Measurements from ENCODE around the gene NMBR.
"Not testable (repeated sequence)": the region's sequence is repeated elsewhere in the genome, so short reads cannot be mapped to it uniquely, and the experiment has no call there.

The NMBR gene

GRCh38 chr6:142146828-142147662 lies at the start of gene NMBR, which contains the start of gene VTA1:
Gene NMBR (minus strand): TSS chr6:142147122. CDS start chr6:142088658, 58,464 bp downstream.
Gene VTA1 (plus strand): TSS chr6:142147263. CDS start chr6:142147288, 25 bp downstream.
- DNase-seq, result peak; percentile 99

DNA sequence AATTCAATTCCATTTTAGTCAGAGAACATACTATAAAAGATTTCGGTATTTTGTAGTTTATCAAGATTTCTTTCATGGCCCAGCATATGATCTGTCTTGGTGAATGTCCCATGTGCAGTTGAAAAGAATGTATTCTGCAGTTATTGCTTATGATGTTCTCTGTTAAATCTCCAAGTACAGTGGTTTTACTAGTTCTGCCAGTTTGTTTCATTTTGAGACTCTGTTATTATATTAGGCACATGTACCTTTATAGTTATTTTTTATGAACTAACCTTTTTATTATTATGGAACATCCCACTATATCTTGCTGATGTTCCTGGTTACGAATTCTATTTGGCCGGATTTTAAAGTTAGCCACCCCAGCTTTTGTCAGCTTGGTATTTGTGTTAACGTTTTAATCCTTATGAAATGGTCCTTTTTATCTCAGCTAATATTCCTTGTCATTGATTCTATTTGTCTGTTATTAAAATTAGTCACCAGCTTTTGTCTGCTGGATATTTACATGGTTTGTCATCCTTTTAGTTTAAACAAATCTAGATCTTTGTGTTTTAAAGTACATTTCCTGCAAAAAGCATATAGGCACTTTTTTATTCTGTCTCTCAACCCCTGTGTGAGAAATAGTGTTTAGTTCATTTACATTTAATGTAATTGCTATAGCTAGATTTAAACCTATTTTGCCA lies 49.1 kb upstream of the NMBR start:
- no peak for DNase-seq

- no peak for DNase-seq
Observed at GRCh38 chr6:142193621-142194020, 46.7 kb upstream of the NMBR start.

GRCh38 chr6:142192343-142192742 lies 45.4 kb upstream of the NMBR start:
- DNase-seq, result no peak

DNA sequence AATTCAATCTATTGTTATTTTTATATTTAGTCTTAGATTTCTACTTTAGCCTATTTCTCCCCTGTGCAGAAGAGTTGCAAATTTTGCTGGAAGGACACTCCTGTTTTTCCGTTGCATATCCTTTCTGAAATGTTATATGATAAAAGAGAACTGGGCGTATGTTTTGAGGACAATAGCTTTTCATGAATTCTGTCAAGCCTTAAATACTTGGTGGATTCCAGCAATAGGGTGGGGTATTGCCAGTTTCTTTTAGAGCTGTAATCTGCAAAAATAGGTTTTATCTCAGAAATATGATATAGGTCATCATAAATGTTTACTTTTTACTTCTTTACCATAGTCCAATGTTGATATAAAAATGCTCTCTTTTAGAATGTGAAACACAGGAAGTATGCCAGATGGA lies 42.1 kb upstream of the NMBR start:
- no peak for DNase-seq

DNA sequence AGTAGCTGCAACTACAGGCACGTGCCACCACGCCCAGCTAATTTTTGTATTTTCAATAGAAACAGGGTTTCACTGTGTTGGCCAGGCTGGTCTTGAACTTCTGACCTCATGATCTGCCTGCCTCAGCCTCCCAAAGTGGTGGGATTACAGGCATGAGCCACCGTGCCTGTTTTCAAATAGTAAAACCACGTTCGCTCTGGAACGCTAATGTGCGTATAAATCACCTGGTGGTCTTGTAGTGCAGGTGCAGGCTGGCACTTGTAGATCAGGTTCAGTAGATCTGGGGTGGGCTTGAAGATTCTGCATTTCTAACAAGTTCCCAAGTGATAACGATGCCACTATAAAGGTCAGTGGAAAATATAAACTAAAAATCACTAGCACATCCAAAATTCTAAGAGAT lies 41.4 kb upstream of the NMBR start:
- DNase-seq, result not testable (repeated sequence)

- DNase-seq, result no peak
Observed at GRCh38 chr6:142187209-142187608, 40.3 kb upstream of the NMBR start.

- no peak for DNase-seq
Observed at GRCh38 chr6:142185641-142186040, 38.7 kb upstream of the NMBR start.

- DNase-seq, result no peak
Observed at GRCh38 chr6:142184307-142184706, 37.4 kb upstream of the NMBR start.

DNA sequence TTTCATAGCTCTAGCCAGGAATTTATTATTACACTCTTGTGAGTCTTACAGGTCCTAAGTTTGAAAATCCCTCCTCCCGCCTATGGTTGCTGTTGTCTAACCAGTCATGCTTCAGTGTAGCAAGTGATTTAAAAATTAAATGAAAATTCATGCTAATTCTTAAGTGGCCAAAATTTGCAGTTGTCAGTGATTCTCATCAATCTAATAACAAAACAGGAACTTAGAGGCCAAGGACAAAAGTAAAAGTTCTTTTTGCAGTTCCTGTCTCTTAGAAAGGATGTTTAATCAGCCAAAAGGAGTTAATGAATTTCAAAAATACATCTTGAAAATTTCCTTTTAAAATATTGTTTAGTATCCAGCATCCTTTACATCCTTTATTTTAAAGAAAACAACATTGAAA lies 36.4 kb upstream of the NMBR start:
- no peak for DNase-seq

DNA sequence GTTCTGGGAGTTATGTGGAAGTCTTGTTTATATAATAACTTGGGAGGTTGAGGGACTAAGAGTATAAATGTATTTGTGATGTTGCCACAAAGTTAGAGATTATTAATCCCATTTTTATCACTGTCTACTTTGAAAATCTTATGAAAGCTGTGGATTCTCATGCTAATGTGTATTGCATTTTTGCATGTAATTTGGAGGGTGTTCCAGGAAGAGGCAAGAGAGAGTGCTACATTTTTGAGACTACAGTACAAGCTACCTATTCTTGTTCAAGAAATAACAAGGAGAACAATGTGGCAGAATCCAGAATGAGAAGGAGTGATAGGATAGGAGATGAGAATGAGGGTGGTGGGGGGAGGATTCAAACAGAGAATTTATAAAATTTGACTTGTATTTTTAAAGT lies 35.1 kb upstream of the NMBR start:
- DNase-seq, result no peak

- DNase-seq, result no peak
Observed at GRCh38 chr6:142178129-142178528, 31.2 kb upstream of the NMBR start.

GRCh38 chr6:142174703-142175102 lies 27.8 kb upstream of the NMBR start:
- DNase-seq, result no peak

GRCh38 chr6:142173980-142174379 lies 27.1 kb upstream of the NMBR start:
- DNase-seq, result no peak

DNA sequence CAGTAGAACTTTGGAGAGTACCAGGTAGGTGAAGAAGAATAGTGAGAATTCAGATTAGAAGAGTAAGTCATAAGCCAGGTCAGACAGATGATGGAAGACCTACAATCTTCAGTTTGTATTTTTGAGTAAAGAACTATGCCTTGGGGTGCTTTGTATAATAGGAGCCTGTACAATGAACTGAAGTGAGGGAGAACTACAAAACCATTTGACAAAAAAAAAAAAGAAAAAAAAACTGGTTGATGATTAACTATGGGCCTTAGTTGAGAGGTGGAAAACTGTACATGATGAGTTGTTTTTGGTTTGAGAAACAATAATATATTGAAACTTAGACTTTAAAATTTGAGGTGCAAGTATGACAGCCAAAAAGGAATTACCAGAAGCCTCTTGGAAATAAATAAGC lies 25.8 kb upstream of the NMBR start:
- DNase-seq, result no peak

DNA sequence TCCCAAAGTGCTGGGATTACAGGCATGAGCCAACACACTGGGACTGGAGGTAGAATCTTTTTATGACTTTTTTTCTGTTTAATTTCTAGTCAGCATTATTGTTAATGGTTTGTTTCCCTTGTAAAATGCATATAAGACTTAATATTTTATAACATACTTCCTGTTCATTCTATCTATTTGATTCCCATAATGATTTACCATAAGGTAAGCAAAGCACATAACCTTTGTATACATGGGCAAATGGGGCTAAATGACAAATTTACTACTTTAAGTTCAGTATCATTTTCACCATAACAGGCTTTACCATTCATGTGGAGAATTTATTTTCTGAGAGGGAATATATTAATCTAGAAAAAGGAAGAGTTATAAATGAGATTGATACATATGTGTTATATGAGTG lies 24.4 kb upstream of the NMBR start:
- no peak for DNase-seq

GRCh38 chr6:142167486-142167885 lies 20.6 kb upstream of the NMBR start:
- no peak for DNase-seq

DNA sequence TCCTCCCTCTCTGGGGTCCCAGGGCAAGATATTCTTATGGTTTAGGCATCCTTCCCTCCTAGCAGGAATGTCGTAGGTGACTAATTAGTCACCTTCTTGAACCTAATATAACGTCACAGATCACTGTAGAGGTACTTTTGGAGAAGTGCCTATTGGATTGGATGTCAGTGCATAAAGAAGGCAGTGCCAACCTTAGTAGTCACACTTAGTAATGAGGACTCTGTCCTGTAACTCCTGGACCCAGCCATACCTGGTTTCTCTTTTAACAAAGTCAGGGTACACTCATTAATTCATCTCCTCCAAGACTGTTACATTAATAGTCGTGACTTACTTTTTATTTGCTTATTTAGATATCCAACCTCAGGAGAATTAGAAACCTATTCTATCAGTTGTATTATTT lies 20.1 kb upstream of the NMBR start:
- DNase-seq, result no peak

DNA sequence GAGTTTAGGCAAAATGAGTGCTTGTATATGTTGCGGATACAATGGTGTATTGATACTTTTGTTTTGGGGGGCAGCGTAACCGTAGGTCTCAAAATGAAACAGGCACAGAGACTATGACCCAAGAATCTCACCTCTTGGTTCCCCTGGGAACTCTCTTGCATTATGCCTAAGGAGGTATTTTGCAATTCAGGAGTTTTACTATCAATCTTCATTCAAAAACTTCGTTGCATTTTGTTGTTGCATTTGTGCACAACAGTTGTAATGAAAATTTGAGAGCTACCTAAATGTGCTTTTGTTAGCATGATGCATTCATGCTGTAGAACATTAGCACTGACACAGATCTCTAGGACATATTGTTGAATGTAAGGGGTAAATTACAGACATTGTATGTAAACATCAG lies 18.3 kb upstream of the NMBR start:
- no peak for DNase-seq

DNA sequence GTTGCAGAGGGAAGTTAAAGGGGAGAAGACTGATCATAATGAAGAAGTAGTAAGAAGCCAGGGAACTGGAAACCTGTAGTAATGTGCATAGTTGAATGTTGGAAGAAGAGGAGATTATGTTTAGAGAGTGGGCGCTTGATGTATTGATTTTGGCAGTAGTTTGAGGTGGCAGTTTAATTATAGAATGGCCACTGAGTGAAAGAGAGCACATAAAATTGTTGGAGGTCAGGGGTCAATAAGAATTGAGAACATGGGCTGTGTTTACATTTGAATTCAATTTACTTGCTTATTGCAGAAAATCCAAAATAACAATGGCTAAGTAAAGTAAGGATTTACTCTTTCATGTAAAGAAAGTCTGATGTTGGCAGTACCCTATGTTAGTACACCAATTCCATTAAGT lies 15.9 kb upstream of the NMBR start:
- peak; percentile 21 for DNase-seq

GRCh38 chr6:142156758-142157068 lies 9.8 kb upstream of the NMBR start:
- DNase-seq, result not testable (repeated sequence)

- no peak for DNase-seq
Observed at GRCh38 chr6:142155895-142156757, 9.2 kb upstream of the NMBR start.

- no peak for DNase-seq
Observed at GRCh38 chr6:142155091-142155490, 8.2 kb upstream of the NMBR start.

GRCh38 chr6:142154336-142154735 lies 7.4 kb upstream of the NMBR start:
- DNase-seq, result no peak

All from NCI-H774 (cell line).